ENCODE measurements around the gene KIAA1217.

Gene KIAA1217

GRCh38 chr10:24374134-24374915, 165.4 kb downstream of the KIAA1217 start:
- DNase-seq, result no peak

- no peak for DNase-seq
Observed at GRCh38 chr10:24375510-24375909, 166.6 kb downstream of the KIAA1217 start.

- DNase-seq, result no peak
Observed at GRCh38 chr10:24376731-24377130, 167.8 kb downstream of the KIAA1217 start.

GRCh38 chr10:24378126-24378920, 169.4 kb downstream of the KIAA1217 start:
- DNase-seq, result no peak

GRCh38 chr10:24381235-24382010, 172.5 kb downstream of the KIAA1217 start:
- DNase-seq, result peak; percentile 42

GRCh38 chr10:24382045-24382444, 173.1 kb downstream of the KIAA1217 start:
- DNase-seq, result no peak

GRCh38 chr10:24382596-24382978, 173.6 kb downstream of the KIAA1217 start:
- no peak for DNase-seq

- no peak for DNase-seq
Observed at GRCh38 chr10:24382979-24383663, 174.2 kb downstream of the KIAA1217 start.

GRCh38 chr10:24383681-24384106, 174.8 kb downstream of the KIAA1217 start:
- DNase-seq, result peak; percentile 77

GRCh38 chr10:24384954-24385353, 176.0 kb downstream of the KIAA1217 start:
- DNase-seq, result no peak

- no peak for DNase-seq
Observed at GRCh38 chr10:24385776-24386175, 176.8 kb downstream of the KIAA1217 start.

- no peak for DNase-seq
Observed at GRCh38 chr10:24390146-24390700, 181.3 kb downstream of the KIAA1217 start.

- DNase-seq, result no peak
Observed at GRCh38 chr10:24390746-24391145, 181.8 kb downstream of the KIAA1217 start.

- no peak for DNase-seq
Observed at GRCh38 chr10:24393201-24393600, 184.3 kb downstream of the KIAA1217 start.

GRCh38 chr10:24394461-24395190, 185.7 kb downstream of the KIAA1217 start:
- no peak for DNase-seq

GRCh38 chr10:24396396-24396795, 187.5 kb downstream of the KIAA1217 start:
- no peak for DNase-seq

GRCh38 chr10:24397662-24398061, 188.7 kb downstream of the KIAA1217 start:
- DNase-seq, result no peak

GRCh38 chr10:24404567-24404966, 195.6 kb downstream of the KIAA1217 start:
- no peak for DNase-seq

GRCh38 chr10:24405635-24406034, 196.7 kb downstream of the KIAA1217 start:
- DNase-seq, result no peak

- no peak for DNase-seq
Observed at GRCh38 chr10:24406809-24407483, 198.0 kb downstream of the KIAA1217 start.

- DNase-seq, result no peak
Observed at GRCh38 chr10:24407928-24408327, 199.0 kb downstream of the KIAA1217 start.

All from eye (tissue), 1 donor.